ENCODE results near the gene HABP4. TPM values are rescaled to one million over a fixed set of nuclear protein-coding genes. Genes with fewer than 3 reads are reported as not detected.

Gene HABP4
- total and polyA plus RNA-seq, 4 donors: 1.1 to 4.0 (median 2.9) TPM

DNA sequence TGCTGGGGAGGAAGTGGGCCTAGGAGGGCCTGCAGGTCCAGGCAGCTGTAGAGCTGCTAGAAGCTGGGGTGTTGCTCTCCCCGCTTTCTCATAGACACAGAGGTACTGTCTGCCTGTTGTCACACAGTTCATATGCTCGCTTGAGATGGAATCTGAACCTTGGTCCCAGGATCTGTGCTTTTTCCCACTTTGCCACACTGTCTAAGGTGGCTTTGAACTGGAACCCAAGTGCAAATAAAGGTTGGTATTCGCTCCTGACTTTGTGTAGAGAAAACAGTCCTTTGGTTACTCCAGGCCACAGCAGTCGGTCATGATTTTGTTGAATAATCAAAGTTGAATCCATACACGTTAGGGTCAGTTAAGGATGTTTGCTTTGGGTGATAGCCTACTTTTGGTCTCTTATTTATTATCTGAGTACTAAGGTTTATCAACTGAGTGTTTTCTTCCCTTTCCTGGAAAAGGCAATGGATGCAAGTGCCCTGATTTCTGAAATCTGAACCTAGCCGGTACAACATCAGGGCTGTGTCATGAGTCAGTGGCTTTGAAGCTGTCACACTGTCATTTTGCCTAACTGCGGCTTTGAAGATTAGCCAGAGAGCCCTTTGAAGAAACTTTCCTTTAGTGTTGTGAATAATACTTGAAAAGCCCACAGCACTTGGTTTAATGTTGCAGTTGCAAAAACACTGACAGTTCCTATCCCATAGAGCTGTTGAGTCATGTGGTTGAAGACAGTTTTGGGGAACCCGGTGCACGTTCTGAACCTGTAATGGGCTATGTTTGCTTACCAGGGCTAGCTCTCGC is 41.3 kb downstream of the HABP4 start:
- 28% methylated on average over 10 of the region's 10 CpGs for WGBS
- Histone ChIP-seq H3K27ac (ENCODE audit: low read depth in 1 of 2, low read length in 2 of 2) (peak overlapping the region; percentile 97), H3K4me1 (ENCODE audit: control insufficient read depth in 4 of 4, insufficient read depth in 4 of 4, low read length in 3 of 4) (peaks cover 4 to 51% (median 29%) of the 10 kb centered on the region in 4 donors), H3K4me3 (ENCODE audit: low read depth in 1 of 3, low read length in 3 of 3) (no peak overlapping the region), H3K9me3 (ENCODE audit: control insufficient read depth in 4 of 4, low read length in 3 of 4) (no peaks in the 10 kb centered on the region), H3K36me3 (ENCODE audit: control insufficient read depth in 4 of 4, insufficient read depth in 3 of 4, low read depth in 1 of 4, low read length in 3 of 4) (peaks cover 0 to 4% (median 0%) of the 10 kb centered on the region in 4 donors), H3K27me3 (ENCODE audit: control insufficient read depth in 4 of 4, insufficient read depth in 4 of 4, low read length in 3 of 4) (no peaks in the 10 kb centered on the region), H3K9ac (ENCODE audit: low read depth in 1 of 2, low read length in 2 of 2) (peak overlapping the region; percentile 69 to 71)
- DNase-seq (ENCODE audit: low spot score): no peak
- TF ChIP-seq EGR1 (IDR thresholded peaks at IDR 0.05; ENCODE audit: low read depth in 2 of 2) (no peak), FOXA1 (IDR thresholded peaks at IDR 0.05) (peak; percentile 73), GABPA (IDR thresholded peaks at IDR 0.05 in 1 of 2, conservative IDR thresholded peaks at IDR 0.05 in 1 of 2) (no peak), YY1 (IDR thresholded peaks at IDR 0.05) (peak; percentile 65), FOXA2 (IDR thresholded peaks at IDR 0.05) (peak; percentile 86), SP1 (IDR thresholded peaks at IDR 0.05) (peak; percentile 96), RXRA (IDR thresholded peaks at IDR 0.05) (peak; percentile 94), JUND (IDR thresholded peaks at IDR 0.05) (peak; percentile 35 to 68), NR2F2 (IDR thresholded peaks at IDR 0.05) (peak; percentile 26), RAD21 (IDR thresholded peaks at IDR 0.05) (peak in 1 of 2 donors; percentile 22), TAF1 (conservative IDR thresholded peaks at IDR 0.05) (peak; percentile 40), HNF4G (IDR thresholded peaks at IDR 0.05) (peak; percentile 84), HNF4A (conservative IDR thresholded peaks at IDR 0.05) (peak; percentile 95 to 96)
- TF ChIP-seq, protein P1, sequence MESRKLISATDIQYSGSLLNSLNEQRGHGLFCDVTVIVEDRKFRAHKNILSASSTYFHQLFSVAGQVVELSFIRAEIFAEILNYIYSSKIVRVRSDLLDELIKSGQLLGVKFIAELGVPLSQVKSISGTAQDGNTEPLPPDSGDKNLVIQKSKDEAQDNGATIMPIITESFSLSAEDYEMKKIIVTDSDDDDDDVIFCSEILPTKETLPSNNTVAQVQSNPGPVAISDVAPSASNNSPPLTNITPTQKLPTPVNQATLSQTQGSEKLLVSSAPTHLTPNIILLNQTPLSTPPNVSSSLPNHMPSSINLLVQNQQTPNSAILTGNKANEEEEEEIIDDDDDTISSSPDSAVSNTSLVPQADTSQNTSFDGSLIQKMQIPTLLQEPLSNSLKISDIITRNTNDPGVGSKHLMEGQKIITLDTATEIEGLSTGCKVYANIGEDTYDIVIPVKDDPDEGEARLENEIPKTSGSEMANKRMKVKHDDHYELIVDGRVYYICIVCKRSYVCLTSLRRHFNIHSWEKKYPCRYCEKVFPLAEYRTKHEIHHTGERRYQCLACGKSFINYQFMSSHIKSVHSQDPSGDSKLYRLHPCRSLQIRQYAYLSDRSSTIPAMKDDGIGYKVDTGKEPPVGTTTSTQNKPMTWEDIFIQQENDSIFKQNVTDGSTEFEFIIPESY (IDR thresholded peaks at IDR 0.05): peak; percentile 68
- TF ChIP-seq, protein P2, sequence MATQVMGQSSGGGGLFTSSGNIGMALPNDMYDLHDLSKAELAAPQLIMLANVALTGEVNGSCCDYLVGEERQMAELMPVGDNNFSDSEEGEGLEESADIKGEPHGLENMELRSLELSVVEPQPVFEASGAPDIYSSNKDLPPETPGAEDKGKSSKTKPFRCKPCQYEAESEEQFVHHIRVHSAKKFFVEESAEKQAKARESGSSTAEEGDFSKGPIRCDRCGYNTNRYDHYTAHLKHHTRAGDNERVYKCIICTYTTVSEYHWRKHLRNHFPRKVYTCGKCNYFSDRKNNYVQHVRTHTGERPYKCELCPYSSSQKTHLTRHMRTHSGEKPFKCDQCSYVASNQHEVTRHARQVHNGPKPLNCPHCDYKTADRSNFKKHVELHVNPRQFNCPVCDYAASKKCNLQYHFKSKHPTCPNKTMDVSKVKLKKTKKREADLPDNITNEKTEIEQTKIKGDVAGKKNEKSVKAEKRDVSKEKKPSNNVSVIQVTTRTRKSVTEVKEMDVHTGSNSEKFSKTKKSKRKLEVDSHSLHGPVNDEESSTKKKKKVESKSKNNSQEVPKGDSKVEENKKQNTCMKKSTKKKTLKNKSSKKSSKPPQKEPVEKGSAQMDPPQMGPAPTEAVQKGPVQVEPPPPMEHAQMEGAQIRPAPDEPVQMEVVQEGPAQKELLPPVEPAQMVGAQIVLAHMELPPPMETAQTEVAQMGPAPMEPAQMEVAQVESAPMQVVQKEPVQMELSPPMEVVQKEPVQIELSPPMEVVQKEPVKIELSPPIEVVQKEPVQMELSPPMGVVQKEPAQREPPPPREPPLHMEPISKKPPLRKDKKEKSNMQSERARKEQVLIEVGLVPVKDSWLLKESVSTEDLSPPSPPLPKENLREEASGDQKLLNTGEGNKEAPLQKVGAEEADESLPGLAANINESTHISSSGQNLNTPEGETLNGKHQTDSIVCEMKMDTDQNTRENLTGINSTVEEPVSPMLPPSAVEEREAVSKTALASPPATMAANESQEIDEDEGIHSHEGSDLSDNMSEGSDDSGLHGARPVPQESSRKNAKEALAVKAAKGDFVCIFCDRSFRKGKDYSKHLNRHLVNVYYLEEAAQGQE (IDR thresholded peaks at IDR 0.05): no peak
- TF ChIP-seq, protein P3, sequence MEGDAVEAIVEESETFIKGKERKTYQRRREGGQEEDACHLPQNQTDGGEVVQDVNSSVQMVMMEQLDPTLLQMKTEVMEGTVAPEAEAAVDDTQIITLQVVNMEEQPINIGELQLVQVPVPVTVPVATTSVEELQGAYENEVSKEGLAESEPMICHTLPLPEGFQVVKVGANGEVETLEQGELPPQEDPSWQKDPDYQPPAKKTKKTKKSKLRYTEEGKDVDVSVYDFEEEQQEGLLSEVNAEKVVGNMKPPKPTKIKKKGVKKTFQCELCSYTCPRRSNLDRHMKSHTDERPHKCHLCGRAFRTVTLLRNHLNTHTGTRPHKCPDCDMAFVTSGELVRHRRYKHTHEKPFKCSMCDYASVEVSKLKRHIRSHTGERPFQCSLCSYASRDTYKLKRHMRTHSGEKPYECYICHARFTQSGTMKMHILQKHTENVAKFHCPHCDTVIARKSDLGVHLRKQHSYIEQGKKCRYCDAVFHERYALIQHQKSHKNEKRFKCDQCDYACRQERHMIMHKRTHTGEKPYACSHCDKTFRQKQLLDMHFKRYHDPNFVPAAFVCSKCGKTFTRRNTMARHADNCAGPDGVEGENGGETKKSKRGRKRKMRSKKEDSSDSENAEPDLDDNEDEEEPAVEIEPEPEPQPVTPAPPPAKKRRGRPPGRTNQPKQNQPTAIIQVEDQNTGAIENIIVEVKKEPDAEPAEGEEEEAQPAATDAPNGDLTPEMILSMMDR (IDR thresholded peaks at IDR 0.05; ENCODE audit: low read depth, low read length, missing input control): no peak
- TF ChIP-seq, protein P4, sequence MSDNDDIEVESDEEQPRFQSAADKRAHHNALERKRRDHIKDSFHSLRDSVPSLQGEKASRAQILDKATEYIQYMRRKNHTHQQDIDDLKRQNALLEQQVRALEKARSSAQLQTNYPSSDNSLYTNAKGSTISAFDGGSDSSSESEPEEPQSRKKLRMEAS (IDR thresholded peaks at IDR 0.05): no peak
- TF ChIP-seq, protein P5, sequence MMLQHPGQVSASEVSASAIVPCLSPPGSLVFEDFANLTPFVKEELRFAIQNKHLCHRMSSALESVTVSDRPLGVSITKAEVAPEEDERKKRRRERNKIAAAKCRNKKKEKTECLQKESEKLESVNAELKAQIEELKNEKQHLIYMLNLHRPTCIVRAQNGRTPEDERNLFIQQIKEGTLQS (IDR thresholded peaks at IDR 0.05): peak; percentile 9

Measured in liver (tissue), 9 donors.